ENCODE results near the gene VWA3A. TPM values are rescaled to one million over a fixed set of nuclear protein-coding genes. Genes with fewer than 3 reads are reported as not detected.
"Not testable (repeated sequence)": the region's sequence is repeated elsewhere in the genome, so short reads cannot be mapped to it uniquely, and the experiment has no call there.

The VWA3A gene
- total RNA-seq, 1 donor from 2014 or later = 0.17 TPM

- no peak for DNase-seq
Observed at GRCh38 chr16:22091721-22092120, 620 bp upstream of the VWA3A start.

GRCh38 chr16:22093331-22093730, 990 bp downstream of the VWA3A start:
- no peak for DNase-seq

GRCh38 chr16:22093996-22094395, 1.7 kb downstream of the VWA3A start:
- DNase-seq = no peak

- peak; percentile 72 for DNase-seq
Observed at GRCh38 chr16:22098405-22099255, 6.3 kb downstream of the VWA3A start.

GRCh38 chr16:22099256-22099975, 7.1 kb downstream of the VWA3A start:
- DNase-seq = no peak

GRCh38 chr16:22103441-22103840, 11.1 kb downstream of the VWA3A start:
- no peak for DNase-seq

- no peak for DNase-seq
Observed at GRCh38 chr16:22109258-22109898, 17.0 kb downstream of the VWA3A start.

GRCh38 chr16:22111629-22112028, 19.3 kb downstream of the VWA3A start:
- DNase-seq = not testable (repeated sequence)

- DNase-seq = no peak
Observed at GRCh38 chr16:22116095-22116700, 23.9 kb downstream of the VWA3A start.

GRCh38 chr16:22117609-22118008, 25.3 kb downstream of the VWA3A start:
- DNase-seq = no peak

GRCh38 chr16:22120440-22120839, 28.1 kb downstream of the VWA3A start:
- no peak for DNase-seq

- DNase-seq = no peak
Observed at GRCh38 chr16:22122239-22122638, 29.9 kb downstream of the VWA3A start.

- no peak for DNase-seq
Observed at GRCh38 chr16:22123146-22123545, 30.8 kb downstream of the VWA3A start.

GRCh38 chr16:22123759-22124490, 31.6 kb downstream of the VWA3A start:
- DNase-seq = no peak

- no peak for DNase-seq
Observed at GRCh38 chr16:22124583-22125284, 32.4 kb downstream of the VWA3A start.

GRCh38 chr16:22126037-22126558, 33.8 kb downstream of the VWA3A start:
- no peak for DNase-seq

GRCh38 chr16:22128537-22128936, 36.2 kb downstream of the VWA3A start:
- DNase-seq = not testable (repeated sequence)

GRCh38 chr16:22130528-22130927, 38.2 kb downstream of the VWA3A start:
- DNase-seq = no peak

- no peak for DNase-seq
Observed at GRCh38 chr16:22132801-22133200, 40.5 kb downstream of the VWA3A start.

- DNase-seq = no peak
Observed at GRCh38 chr16:22138482-22138881, 46.1 kb downstream of the VWA3A start.

GRCh38 chr16:22139008-22139407, 46.7 kb downstream of the VWA3A start:
- no peak for DNase-seq

Data from dermis blood vessel endothelial cell (primary cell).